Fibroblast of villous mesenchyme (primary cell): Measurements from ENCODE around the gene AHDC1. TPM values are rescaled to one million over a fixed set of nuclear protein-coding genes. Genes with fewer than 3 reads are reported as not detected.
A peak's percentile ranks its signal among the peaks of the same experiment; 100 is the strongest.
"Not testable (repeated sequence)": the region's sequence is repeated elsewhere in the genome, so short reads cannot be mapped to it uniquely, and the experiment has no call there.

Experiments
- DNase-seq: peaks from one replicate; pipeline ENCODE4 v3.0.0-alpha.2; 2010; ENCODE audit warnings: low read depth
- H3K4me3 ChIP-seq: 2 replicates; pipeline ENCODE4 v1.5.1; 2011; ENCODE audit warnings: low read depth, mild to moderate bottlenecking, low read length
- CTCF ChIP-seq: IDR thresholded peaks from 2 replicates; pipeline ENCODE4 v1.5.1; 2012; ENCODE audit warnings: low read depth, mild to moderate bottlenecking, low read length; ENCODE audit not compliant: insufficient read depth
- total RNA-seq: library from RNA; depleted of rRNA; stranded (reverse); fragments of >200 nt; gene quantifications from 2 replicates; pipeline ENCODE4 v1.2.3, GENCODE V29; 2012

AHDC1 gene
- total RNA-seq, 1 donor: 22.5 TPM

GRCh38 chr1:27545271-27545670 is 58.7 kb downstream of the AHDC1 start:
- no peak for DNase-seq
- no peak overlapping the region for H3K4me3 ChIP-seq
- TF ChIP-seq CTCF: no peak

GRCh38 chr1:27544834-27545233 is 59.1 kb downstream of the AHDC1 start:
- TF ChIP-seq CTCF: no peak
- DNase-seq: peak; percentile 49
- H3K4me3 ChIP-seq: no peak overlapping the region

GRCh38 chr1:27543284-27543683 is 60.7 kb downstream of the AHDC1 start:
- no peak for TF ChIP-seq CTCF
- DNase-seq: no peak
- no peak overlapping the region for H3K4me3 ChIP-seq

- DNase-seq: peak; percentile 89
- H3K4me3 ChIP-seq: no peak overlapping the region
- TF ChIP-seq CTCF: no peak
These were observed 61.3 kb downstream of the AHDC1 start for GRCh38 chr1:27542463-27543273.

GRCh38 chr1:27539901-27540861 is 63.8 kb downstream of the AHDC1 start:
- no peak overlapping the region for H3K4me3 ChIP-seq
- TF ChIP-seq CTCF: no peak
- DNase-seq: no peak

- no peak for TF ChIP-seq CTCF
- peak; percentile 79 for DNase-seq
- no peak overlapping the region for H3K4me3 ChIP-seq
These were observed 65.2 kb downstream of the AHDC1 start for GRCh38 chr1:27538793-27539192.

- not testable (repeated sequence) for DNase-seq, H3K4me3 ChIP-seq
These were observed 65.7 kb downstream of the AHDC1 start for GRCh38 chr1:27538305-27538676.
